ENCODE results near the gene LIPA.

- TF ChIP-seq, protein P1, sequence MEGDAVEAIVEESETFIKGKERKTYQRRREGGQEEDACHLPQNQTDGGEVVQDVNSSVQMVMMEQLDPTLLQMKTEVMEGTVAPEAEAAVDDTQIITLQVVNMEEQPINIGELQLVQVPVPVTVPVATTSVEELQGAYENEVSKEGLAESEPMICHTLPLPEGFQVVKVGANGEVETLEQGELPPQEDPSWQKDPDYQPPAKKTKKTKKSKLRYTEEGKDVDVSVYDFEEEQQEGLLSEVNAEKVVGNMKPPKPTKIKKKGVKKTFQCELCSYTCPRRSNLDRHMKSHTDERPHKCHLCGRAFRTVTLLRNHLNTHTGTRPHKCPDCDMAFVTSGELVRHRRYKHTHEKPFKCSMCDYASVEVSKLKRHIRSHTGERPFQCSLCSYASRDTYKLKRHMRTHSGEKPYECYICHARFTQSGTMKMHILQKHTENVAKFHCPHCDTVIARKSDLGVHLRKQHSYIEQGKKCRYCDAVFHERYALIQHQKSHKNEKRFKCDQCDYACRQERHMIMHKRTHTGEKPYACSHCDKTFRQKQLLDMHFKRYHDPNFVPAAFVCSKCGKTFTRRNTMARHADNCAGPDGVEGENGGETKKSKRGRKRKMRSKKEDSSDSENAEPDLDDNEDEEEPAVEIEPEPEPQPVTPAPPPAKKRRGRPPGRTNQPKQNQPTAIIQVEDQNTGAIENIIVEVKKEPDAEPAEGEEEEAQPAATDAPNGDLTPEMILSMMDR (optimal IDR thresholded peaks at IDR 0.05 in 1 of 3, IDR thresholded peaks at IDR 0.05 in 1 of 3, conservative IDR thresholded peaks at IDR 0.05 in 1 of 3; ENCODE audit: extremely low read depth in 1 of 3, insufficient read depth in 2 of 3, low read length in 3 of 3) = no peak
- no peak for TF ChIP-seq EZH2 (IDR thresholded peaks at IDR 0.05; ENCODE audit: low read length)
Measured at GRCh38 chr10:89210794-89211425, 40.7 kb downstream of the LIPA start.
